Measurements from ENCODE around the gene NCK2.

Gene NCK2

DNA sequence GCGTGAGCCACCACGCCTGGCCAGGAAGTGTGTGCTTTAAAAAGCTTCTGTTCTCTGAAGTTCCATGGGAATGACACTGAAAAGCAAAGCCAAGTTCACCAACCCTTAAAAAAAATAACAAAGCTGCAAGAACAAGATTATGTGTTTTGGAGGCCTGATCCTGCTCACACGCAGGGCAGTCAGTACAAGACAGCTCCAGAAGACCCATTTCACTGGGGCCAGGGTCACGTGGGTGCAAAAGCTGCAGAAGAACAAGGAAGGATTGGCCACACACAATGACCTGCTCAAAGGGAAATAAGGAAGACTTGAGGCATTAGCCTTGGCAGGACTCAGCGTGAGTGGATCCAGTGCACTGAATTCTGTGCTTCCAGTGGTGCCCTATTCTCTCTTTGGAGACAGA is 187.9 kb downstream of the NCK2 start:
- intact Hi-C loops (cut with micrococcal nuclease), result no loop called here
- H3K9me3 Mint-ChIP-seq, result peaks cover 7% of the 10 kb centered on the region

DNA sequence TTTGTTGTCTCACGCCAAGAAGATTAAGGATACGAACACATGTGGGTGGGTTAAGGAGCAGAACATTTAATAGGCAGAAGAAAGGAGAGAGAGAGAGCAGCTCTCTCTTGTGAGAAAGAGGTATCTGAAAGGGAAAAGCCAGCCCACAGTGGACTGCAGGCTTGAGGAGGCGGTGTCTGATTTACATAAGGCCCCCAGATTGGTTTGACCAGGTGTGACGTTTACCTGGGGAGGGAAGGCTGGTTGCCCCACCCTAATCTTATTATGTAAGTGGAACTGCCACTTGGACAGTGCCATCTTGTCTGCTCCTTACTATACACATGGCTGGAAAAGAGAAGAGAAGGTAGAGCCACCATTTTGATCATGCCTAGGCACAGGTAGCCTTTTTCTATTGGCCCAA is 189.2 kb downstream of the NCK2 start:
- Mint-ChIP-seq H3K36me3 (ENCODE audit: low read depth) (no peaks in the 10 kb centered on the region), H3K27me3 (no peaks in the 10 kb centered on the region), H3K4me3 (no peak overlapping the region), H3K4me1 (ENCODE audit: low read depth) (no peaks in the 10 kb centered on the region), H3K27ac (no peak overlapping the region), H3K9me3 (peaks cover 7% of the 10 kb centered on the region)
- intact Hi-C loops (cut with micrococcal nuclease), result no loop called here

More for the DNA sequence above, 187.9 kb downstream of the NCK2 start:
- H3K27ac Mint-ChIP-seq, result no peak overlapping the region
- H3K27me3 Mint-ChIP-seq, result no peaks in the 10 kb centered on the region
- no peak overlapping the region for H3K4me3 Mint-ChIP-seq
- H3K4me1 Mint-ChIP-seq (ENCODE audit: low read depth), result no peaks in the 10 kb centered on the region
- no peaks in the 10 kb centered on the region for H3K36me3 Mint-ChIP-seq (ENCODE audit: low read depth)

- Mint-ChIP-seq H3K4me3 (no peak overlapping the region), H3K4me1 (ENCODE audit: low read depth) (no peaks in the 10 kb centered on the region), H3K9me3 (peaks cover 11% of the 10 kb centered on the region), H3K36me3 (ENCODE audit: low read depth) (no peaks in the 10 kb centered on the region), H3K27ac (no peak overlapping the region), H3K27me3 (no peaks in the 10 kb centered on the region)
- intact Hi-C loops (cut with micrococcal nuclease), result no loop called here
Measured at GRCh38 chr2:105934467-105934866, 189.8 kb downstream of the NCK2 start.

- no peaks in the 10 kb centered on the region for H3K4me1 Mint-ChIP-seq (ENCODE audit: low read depth)
- intact Hi-C loops (cut with micrococcal nuclease), result no loop called here
- no peak overlapping the region for H3K4me3 Mint-ChIP-seq
- H3K27ac Mint-ChIP-seq, result no peak overlapping the region
- peaks cover 15% of the 10 kb centered on the region for H3K9me3 Mint-ChIP-seq
- H3K27me3 Mint-ChIP-seq, result no peaks in the 10 kb centered on the region
- no peaks in the 10 kb centered on the region for H3K36me3 Mint-ChIP-seq (ENCODE audit: low read depth)
Measured at GRCh38 chr2:105935063-105935462, 190.4 kb downstream of the NCK2 start.

GRCh38 chr2:105936954-105937353 is 192.2 kb downstream of the NCK2 start:
- no peaks in the 10 kb centered on the region for H3K4me1 Mint-ChIP-seq (ENCODE audit: low read depth)
- H3K9me3 Mint-ChIP-seq, result peaks cover 15% of the 10 kb centered on the region
- no peak overlapping the region for H3K4me3 Mint-ChIP-seq
- no peaks in the 10 kb centered on the region for H3K36me3 Mint-ChIP-seq (ENCODE audit: low read depth)
- intact Hi-C loops (cut with micrococcal nuclease), result no loop called here
- no peaks in the 10 kb centered on the region for H3K27me3 Mint-ChIP-seq
- H3K27ac Mint-ChIP-seq, result no peak overlapping the region

DNA sequence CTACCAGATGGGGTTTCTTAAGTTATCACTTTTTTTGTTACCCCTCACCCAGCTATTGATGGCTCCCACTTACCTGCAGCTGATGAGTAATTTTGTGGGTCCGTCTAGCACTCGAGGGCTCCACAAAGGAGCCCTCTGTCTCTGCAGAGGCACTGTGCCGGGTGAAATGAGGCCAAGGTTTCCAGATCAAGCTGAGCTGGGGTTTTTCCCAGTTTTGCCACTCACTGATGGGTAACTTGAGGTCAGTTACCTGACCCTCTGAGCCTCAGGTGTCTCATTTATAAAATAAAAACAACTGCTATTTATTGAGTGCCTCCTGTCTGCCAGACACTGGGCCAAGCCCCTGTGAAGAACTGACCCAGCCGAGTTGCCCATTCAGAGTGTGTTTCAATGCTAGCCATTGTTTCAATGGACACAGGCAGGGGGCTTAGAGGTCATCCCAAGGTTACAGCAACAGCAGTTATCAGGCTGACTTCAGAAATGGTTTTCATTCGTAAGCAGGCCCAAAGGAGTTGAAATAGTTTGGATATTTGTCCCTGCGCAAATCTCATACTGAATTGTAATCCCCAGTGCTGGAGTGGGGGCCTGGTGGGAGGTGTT is 192.9 kb downstream of the NCK2 start:
- Mint-ChIP-seq H3K9me3 (peaks cover 15% of the 10 kb centered on the region), H3K36me3 (ENCODE audit: low read depth) (no peaks in the 10 kb centered on the region), H3K4me1 (ENCODE audit: low read depth) (no peaks in the 10 kb centered on the region), H3K27ac (no peak overlapping the region), H3K4me3 (no peak overlapping the region), H3K27me3 (no peaks in the 10 kb centered on the region)
- intact Hi-C loops (cut with micrococcal nuclease), result no loop called here
